A549 (cell line): ENCODE measurements around the gene PRPF31. TPM values are rescaled to one million over a fixed set of nuclear protein-coding genes. Genes with fewer than 3 reads are reported as not detected.

ENCODE experiments used
- ATAC-seq, 2 experiments: fragments of 200-7000 bp in 1 of 2; fragments of >200 bp in 1 of 2; cut with Nextera tagmentation in 1 of 2; cut with Tn5 transposase in 1 of 2; 3 replicates each; pipeline versions ENCODE4 v1.8.0 to v1.9.1; 2018 to 2020; ENCODE audit warnings: mild to moderate bottlenecking in 1 of 2, moderate library complexity in 1 of 2
- CTCF ChIA-PET: fragments of 300-600 bp; sonication (Branson Sonifier 250); formaldehyde crosslinking; extraction: SDS; loops from one replicate; lab custom pipeline; 2021; ENCODE audit warnings: antibody characterized with exemption, inconsistent platforms; lab: Yijun Ruan, JAX
- POLR2A ChIA-PET: fragments of 350-600 bp; formaldehyde crosslinking; extraction: SDS; loops from one replicate; lab custom pipeline; 2021; ENCODE audit warnings: antibody characterized with exemption, inconsistent platforms; lab: Yijun Ruan, JAX
- DNase-seq, 2 experiments: peaks; one replicate each; pipeline versions ENCODE4 v3.0.0 to v3.0.0-alpha.2; 2011 to 2016; ENCODE audit warnings: low read depth in 1 of 2, low spot score in 1 of 2
- FAIRE-seq: peaks from 2 replicates; lab custom pipeline; 2011; peaks lifted over from hg19 to GRCh38; lab: Jason Lieb, UNC
- H3K27ac ChIP-seq, 2 experiments: fragments of >200 bp; sonication (Bioruptor Twin); formaldehyde crosslinking; 3 replicates each; pipeline ENCODE4 v1.5.1; 2016 to 2017
- H3K4me1 ChIP-seq: fragments of >200 bp; sonication (Bioruptor Twin); formaldehyde crosslinking; 3 replicates; pipeline ENCODE4 v1.6.1; 2016
- H3K4me2 ChIP-seq: fragments of >200 bp; sonication (Bioruptor Twin); formaldehyde crosslinking; 3 replicates; pipeline ENCODE4 v1.6.1; 2016
- H3K4me3 ChIP-seq: fragments of >200 bp; sonication (Bioruptor Twin); formaldehyde crosslinking; 3 replicates; pipeline ENCODE4 v1.5.1; 2016
- H3K9me3 ChIP-seq: fragments of >200 bp; sonication (Bioruptor Twin); formaldehyde crosslinking; 3 replicates; pipeline ENCODE4 v1.6.1; 2016
- CBX2 ChIP-seq: fragments of 200-600 bp; sonication (generic); IDR thresholded peaks from 2 replicates; pipeline ENCODE4 v1.6.1; 2016; ENCODE audit warnings: low read depth, mild to moderate bottlenecking, borderline replicate concordance
- CBX8 ChIP-seq: fragments of 200-600 bp; sonication (generic); IDR thresholded peaks from 2 replicates; pipeline ENCODE4 v1.6.1; 2016
- CHD2 ChIP-seq: fragments of 150-350 bp; IDR thresholded peaks from 2 replicates; pipeline ENCODE4 v1.6.1; 2014; ENCODE audit warnings: low read length; ENCODE audit not compliant: partially characterized antibody
- ESRRA ChIP-seq: fragments of 150-350 bp; IDR thresholded peaks from 2 replicates; pipeline ENCODE4 v1.6.1; 2014; ENCODE audit warnings: mild to moderate bottlenecking, low read length, borderline replicate concordance
- GATA3 ChIP-seq: IDR thresholded peaks from 2 replicates; pipeline ENCODE4 v1.6.1; 2012; ENCODE audit warnings: borderline replicate concordance
- HDAC2 ChIP-seq: fragments of 200-600 bp; sonication (generic); IDR thresholded peaks from 2 replicates; pipeline ENCODE4 v1.6.1; 2016
- HEYL ChIP-seq: fragments of 250-450 bp; sonication (Bioruptor Pico); IDR thresholded peaks from 2 replicates; pipeline ENCODE4 v1.8.0; 2021; ENCODE audit warnings: mild to moderate bottlenecking, moderate library complexity
- HOXB13 ChIP-seq: fragments of 250-450 bp; sonication (Bioruptor Pico); IDR thresholded peaks from 2 replicates; pipeline ENCODE4 v1.5.0; 2020; ENCODE audit warnings: low read depth, mild to moderate bottlenecking, moderate library complexity
- HOXB5 ChIP-seq: fragments of 250-450 bp; sonication (Bioruptor Pico); IDR thresholded peaks from 2 replicates; pipeline ENCODE4 v1.5.0; 2020; ENCODE audit warnings: mild to moderate bottlenecking, moderate library complexity
- JUN ChIP-seq, 2 experiments: fragments of >200 bp; sonication (Bioruptor Twin); formaldehyde crosslinking; IDR thresholded peaks; 2 replicates in 1 of 2; 3 replicates in 1 of 2; pipeline ENCODE4 v1.6.1; 2016 to 2017
- KDM5A ChIP-seq: fragments of 200-600 bp; sonication (generic); IDR thresholded peaks from 2 replicates; pipeline ENCODE4 v1.6.1; 2016; ENCODE audit warnings: antibody characterized with exemption, mild to moderate bottlenecking
- MAFK ChIP-seq: fragments of 450-650 bp; IDR thresholded peaks from 2 replicates; pipeline ENCODE4 v1.6.1; 2014; ENCODE audit not compliant: partially characterized antibody
- MAZ ChIP-seq: fragments of 150-350 bp; IDR thresholded peaks from 2 replicates; pipeline ENCODE4 v1.6.1; 2014; ENCODE audit warnings: antibody characterized with exemption, low read depth, low read length, borderline replicate concordance
- NR3C1 ChIP-seq: fragments of >200 bp; sonication (Bioruptor Twin); formaldehyde crosslinking; IDR thresholded peaks from 3 replicates; pipeline ENCODE4 v1.6.1; 2017
- POLR2AphosphoS2 ChIP-seq: conservative IDR thresholded peaks from 2 replicates; pipeline ENCODE4 v1.6.1; 2012; ENCODE audit warnings: low read length, improper control_type of control experiment, inconsistent platforms
- RARB ChIP-seq: fragments of 250-450 bp; sonication (Bioruptor Pico); IDR thresholded peaks from 2 replicates; pipeline ENCODE4 v1.8.0; 2021; ENCODE audit warnings: mild to moderate bottlenecking, moderate library complexity
- SMC3 ChIP-seq: fragments of >200 bp; sonication (Bioruptor Twin); formaldehyde crosslinking; IDR thresholded peaks from 3 replicates; pipeline ENCODE4 v1.6.1; 2018; ENCODE audit warnings: inconsistent platforms
- TFCP2L1 ChIP-seq: fragments of 250-450 bp; sonication (Bioruptor Pico); IDR thresholded peaks from 2 replicates; pipeline ENCODE4 v1.5.0; 2021; ENCODE audit warnings: mild to moderate bottlenecking
- TP53 ChIP-seq: fragments of 250-450 bp; sonication (Bioruptor Pico); IDR thresholded peaks from 2 replicates; pipeline ENCODE4 v1.5.0; 2021; ENCODE audit warnings: mild to moderate bottlenecking, moderate library complexity
- ZNF302 ChIP-seq: fragments of 250-450 bp; sonication (Bioruptor Pico); IDR thresholded peaks from 2 replicates; pipeline ENCODE4 v1.9.0; 2021; ENCODE audit warnings: inconsistent platforms, mild to moderate bottlenecking, moderate library complexity
- WGBS: methylation state at CpG from one replicate; pipeline ENCODE4 v1.1.6; 2017; ENCODE audit errors: missing lambda C conversion rate; 5-methylcytosine and 5-hydroxymethylcytosine counted together
- polyA plus RNA-seq, 4 experiments: library from polyadenylated mRNA; depleted of rRNA in 3 of 4; stranded (reverse); fragments of >200 nt; fragmentation: RNase III in 1 of 4; extraction: RNeasy Plus Mini Kit Qiagen cat#74134 plus additional on column Dnase treatment in 1 of 4; gene quantifications; 2 replicates in 3 of 4; 3 replicates in 1 of 4; pipeline ENCODE4 v1.2.3, GENCODE V29; 2011 to 2017
- TF ChIP-seq, protein P1 (sequence below): fragments of 150-350 bp; IDR thresholded peaks from 2 replicates; pipeline ENCODE4 v1.6.1; 2014; ENCODE audit warnings: low read depth, mild to moderate bottlenecking, low read length
- TF ChIP-seq, protein P2 (sequence below): IDR thresholded peaks from 2 replicates; pipeline ENCODE4 v1.6.1; 2012
- TF ChIP-seq, protein P3 (sequence below): fragments of >200 bp; sonication (Bioruptor Twin); formaldehyde crosslinking; IDR thresholded peaks from 2 replicates; pipeline ENCODE4 v1.6.1; 2016
- TF ChIP-seq, protein P4 (sequence below): fragments of >200 bp; sonication (Bioruptor Twin); formaldehyde crosslinking; IDR thresholded peaks from 3 replicates; pipeline ENCODE4 v1.5.1; 2016
- TF ChIP-seq, protein P5 (sequence below): fragments of 450-650 bp; IDR thresholded peaks from 2 replicates; pipeline ENCODE4 v1.6.1; 2014; ENCODE audit warnings: antibody characterized with exemption

PRPF31 gene
- polyA plus RNA-seq, 2 of the 4 experiments (the other 2 are of a cell fraction), result 69.8 to 169 TPM

DNA sequence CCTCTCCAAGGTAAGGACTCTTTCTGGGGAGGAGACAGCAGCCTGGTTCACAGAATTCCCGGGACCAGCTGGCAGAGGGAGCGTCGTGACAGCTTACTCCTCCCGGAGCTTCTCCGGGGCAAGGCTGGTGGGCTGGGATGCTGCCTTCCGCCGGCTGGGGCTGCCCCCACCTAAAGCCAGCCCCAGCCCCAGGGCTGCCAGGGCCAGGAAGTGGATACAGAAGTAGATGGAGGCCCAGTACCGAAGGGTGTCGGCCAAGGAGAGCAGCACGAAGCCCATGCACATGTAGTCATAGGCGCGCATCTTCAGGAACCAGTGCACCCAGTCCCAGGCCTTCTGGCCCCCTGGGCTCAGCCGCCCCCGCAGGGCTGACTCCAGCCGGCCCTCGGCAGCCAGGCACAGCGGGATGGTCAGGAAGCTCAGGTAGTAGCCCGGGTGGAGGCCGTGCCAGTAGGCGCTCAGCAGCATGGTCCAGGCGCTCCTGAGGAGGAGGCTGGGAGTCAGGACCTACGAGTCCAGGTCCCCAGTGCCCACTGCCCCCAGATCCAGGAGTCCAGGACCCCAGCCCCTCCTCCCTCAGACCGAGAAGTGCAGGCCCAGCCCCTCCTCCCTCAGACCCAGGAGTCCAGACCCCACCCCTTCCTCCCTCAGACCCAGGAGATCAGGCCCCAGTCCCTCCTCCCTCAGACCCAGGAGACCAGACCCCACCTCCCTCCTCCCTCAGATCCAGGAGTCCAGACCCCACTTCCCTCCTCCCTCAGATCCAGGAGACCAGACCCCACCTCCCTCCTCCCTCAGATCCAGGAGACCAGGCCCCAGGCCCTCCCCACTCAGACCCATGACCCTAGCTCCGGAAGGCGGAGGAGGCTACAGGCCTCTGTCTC, 58.6 kb downstream of the PRPF31 start:
- H3K9me3 ChIP-seq, result no peaks in the 10 kb centered on the region
- H3K4me1 ChIP-seq, result peaks cover 8% of the 10 kb centered on the region; the same call in 2 of the 3 replicates
- TF ChIP-seq GATA3, result no peak
- no peak for TF ChIP-seq HDAC2
- TF ChIP-seq, protein P1, sequence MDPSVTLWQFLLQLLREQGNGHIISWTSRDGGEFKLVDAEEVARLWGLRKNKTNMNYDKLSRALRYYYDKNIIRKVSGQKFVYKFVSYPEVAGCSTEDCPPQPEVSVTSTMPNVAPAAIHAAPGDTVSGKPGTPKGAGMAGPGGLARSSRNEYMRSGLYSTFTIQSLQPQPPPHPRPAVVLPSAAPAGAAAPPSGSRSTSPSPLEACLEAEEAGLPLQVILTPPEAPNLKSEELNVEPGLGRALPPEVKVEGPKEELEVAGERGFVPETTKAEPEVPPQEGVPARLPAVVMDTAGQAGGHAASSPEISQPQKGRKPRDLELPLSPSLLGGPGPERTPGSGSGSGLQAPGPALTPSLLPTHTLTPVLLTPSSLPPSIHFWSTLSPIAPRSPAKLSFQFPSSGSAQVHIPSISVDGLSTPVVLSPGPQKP, result no peak
- no peak for TF ChIP-seq ZNF302 (CRISPR knock-in tag)
- no peak for TF ChIP-seq TFCP2L1 (CRISPR knock-in tag)
- no peak for TF ChIP-seq RARB
- TF ChIP-seq JUN (IDR thresholded peaks at IDR 0.05), result no peak
- no peak for TF ChIP-seq CBX2
- no peak for TF ChIP-seq TP53 (CRISPR knock-in tag)
- no peak for TF ChIP-seq KDM5A
- no peak for TF ChIP-seq CHD2
- TF ChIP-seq MAFK, result no peak
- TF ChIP-seq CBX8, result no peak
- TF ChIP-seq HOXB5 (CRISPR knock-in tag), result no peak
- TF ChIP-seq, protein P2, sequence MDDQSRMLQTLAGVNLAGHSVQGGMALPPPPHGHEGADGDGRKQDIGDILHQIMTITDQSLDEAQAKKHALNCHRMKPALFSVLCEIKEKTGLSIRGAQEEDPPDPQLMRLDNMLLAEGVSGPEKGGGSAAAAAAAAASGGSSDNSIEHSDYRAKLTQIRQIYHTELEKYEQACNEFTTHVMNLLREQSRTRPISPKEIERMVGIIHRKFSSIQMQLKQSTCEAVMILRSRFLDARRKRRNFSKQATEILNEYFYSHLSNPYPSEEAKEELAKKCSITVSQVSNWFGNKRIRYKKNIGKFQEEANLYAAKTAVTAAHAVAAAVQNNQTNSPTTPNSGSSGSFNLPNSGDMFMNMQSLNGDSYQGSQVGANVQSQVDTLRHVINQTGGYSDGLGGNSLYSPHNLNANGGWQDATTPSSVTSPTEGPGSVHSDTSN, result no peak
- FAIRE-seq, result no peak
- ChIA-PET POLR2A (interaction anchor here (0.6 to 1.9 kb wide), 2 partner anchors 15 kb away, joined by 4 to 5 read pairs; partner anchors contain the start of genes LENG1 and MBOAT7), CTCF (interaction anchor here (0.6 to 12.1 kb wide), 4 partner anchors 10 to 258 kb away, joined by 3 to 295 read pairs (median 5); partner anchors contain the start of genes MBOAT7 and TSEN34)
- H3K27ac ChIP-seq, result no peak overlapping the region
- DNase-seq, result no peak
- 91% methylated on average over 19 of the region's 25 CpGs for WGBS
- ATAC-seq, result peak; percentile 9 to 12; a peak in 3 of 6 replicates
- no peak overlapping the region for H3K4me2 ChIP-seq
- no peak overlapping the region for H3K4me3 ChIP-seq

DNA sequence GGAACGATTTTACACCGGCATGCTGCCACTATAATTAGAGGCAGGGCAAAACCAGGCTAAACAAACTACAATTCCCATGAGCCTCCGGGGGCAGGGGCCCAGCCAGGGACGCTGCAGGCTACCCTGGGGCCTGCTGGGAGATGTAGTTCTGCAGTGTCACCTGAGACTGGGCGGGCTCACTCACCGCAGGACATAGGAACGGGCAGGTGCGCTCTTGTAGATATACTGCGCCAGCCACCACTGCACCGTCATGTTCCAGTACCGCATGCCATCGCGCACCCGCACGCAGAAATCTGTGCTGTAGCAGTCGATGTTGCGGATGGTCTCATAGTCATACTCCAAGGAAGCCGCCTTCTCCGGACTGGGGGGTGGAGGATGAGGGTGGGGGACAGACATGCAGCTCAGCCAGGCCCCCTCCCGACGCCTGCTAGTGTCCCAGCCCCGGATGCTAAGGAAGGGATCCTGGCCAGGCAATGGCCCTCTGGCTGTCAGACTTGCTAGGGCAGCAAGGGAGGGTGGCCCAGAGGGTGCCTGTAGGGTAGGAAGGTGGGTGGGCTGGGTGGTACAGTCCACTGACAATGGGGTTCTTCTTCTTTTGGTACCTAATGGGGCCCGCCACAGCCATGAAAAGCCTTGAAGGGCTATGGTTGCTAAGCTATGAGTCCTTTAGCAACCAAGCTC, 63.2 kb downstream of the PRPF31 start:
- WGBS, result 83% methylated on average over 23 of the region's 23 CpGs
- ChIA-PET POLR2A (interaction anchor here (3.3 kb wide), 1 partner anchor 11 kb away, joined by 19 read pairs; the partner anchor contains the start of genes MBOAT7 and TSEN34), CTCF (interaction anchor here (0.7 to 17.2 kb wide), 7 partner anchors 7 to 212 kb away, joined by 3 to 295 read pairs (median 4); partner anchors contain the start of genes MBOAT7 and TMC4)
- TF ChIP-seq CHD2, result no peak
- no peak for TF ChIP-seq MAZ
- TF ChIP-seq TFCP2L1 (CRISPR knock-in tag), result no peak
- no peak for TF ChIP-seq HEYL (CRISPR knock-in tag)
- no peak for TF ChIP-seq NR3C1
- TF ChIP-seq, protein P3, sequence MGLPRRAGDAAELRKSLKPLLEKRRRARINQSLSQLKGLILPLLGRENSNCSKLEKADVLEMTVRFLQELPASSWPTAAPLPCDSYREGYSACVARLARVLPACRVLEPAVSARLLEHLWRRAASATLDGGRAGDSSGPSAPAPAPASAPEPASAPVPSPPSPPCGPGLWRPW, result no peak
- TF ChIP-seq, protein P4, sequence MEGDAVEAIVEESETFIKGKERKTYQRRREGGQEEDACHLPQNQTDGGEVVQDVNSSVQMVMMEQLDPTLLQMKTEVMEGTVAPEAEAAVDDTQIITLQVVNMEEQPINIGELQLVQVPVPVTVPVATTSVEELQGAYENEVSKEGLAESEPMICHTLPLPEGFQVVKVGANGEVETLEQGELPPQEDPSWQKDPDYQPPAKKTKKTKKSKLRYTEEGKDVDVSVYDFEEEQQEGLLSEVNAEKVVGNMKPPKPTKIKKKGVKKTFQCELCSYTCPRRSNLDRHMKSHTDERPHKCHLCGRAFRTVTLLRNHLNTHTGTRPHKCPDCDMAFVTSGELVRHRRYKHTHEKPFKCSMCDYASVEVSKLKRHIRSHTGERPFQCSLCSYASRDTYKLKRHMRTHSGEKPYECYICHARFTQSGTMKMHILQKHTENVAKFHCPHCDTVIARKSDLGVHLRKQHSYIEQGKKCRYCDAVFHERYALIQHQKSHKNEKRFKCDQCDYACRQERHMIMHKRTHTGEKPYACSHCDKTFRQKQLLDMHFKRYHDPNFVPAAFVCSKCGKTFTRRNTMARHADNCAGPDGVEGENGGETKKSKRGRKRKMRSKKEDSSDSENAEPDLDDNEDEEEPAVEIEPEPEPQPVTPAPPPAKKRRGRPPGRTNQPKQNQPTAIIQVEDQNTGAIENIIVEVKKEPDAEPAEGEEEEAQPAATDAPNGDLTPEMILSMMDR, result no peak
- TF ChIP-seq SMC3, result no peak
- no peak for TF ChIP-seq ESRRA
- TF ChIP-seq, protein P1, result no peak
- no peak for TF ChIP-seq POLR2AphosphoS2
- TF ChIP-seq, protein P5, sequence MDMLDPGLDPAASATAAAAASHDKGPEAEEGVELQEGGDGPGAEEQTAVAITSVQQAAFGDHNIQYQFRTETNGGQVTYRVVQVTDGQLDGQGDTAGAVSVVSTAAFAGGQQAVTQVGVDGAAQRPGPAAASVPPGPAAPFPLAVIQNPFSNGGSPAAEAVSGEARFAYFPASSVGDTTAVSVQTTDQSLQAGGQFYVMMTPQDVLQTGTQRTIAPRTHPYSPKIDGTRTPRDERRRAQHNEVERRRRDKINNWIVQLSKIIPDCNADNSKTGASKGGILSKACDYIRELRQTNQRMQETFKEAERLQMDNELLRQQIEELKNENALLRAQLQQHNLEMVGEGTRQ, result no peak
- TF ChIP-seq HOXB13 (CRISPR knock-in tag), result no peak
- Histone ChIP-seq H3K4me3 (no peak overlapping the region), H3K9me3 (no peaks in the 10 kb centered on the region), H3K4me2 (no peak overlapping the region), H3K27ac (no peak overlapping the region), H3K4me1 (no peaks in the 10 kb centered on the region)
- FAIRE-seq, result no peak
- ATAC-seq, result peak; percentile 67 to 79
- no peak for DNase-seq
